ENCODE data around the gene ROR2. TPM values are rescaled to one million over a fixed set of nuclear protein-coding genes. Genes with fewer than 3 reads are reported as not detected.

ROR2 gene
- total RNA-seq, 1 experiment from 2014 or later: not detected

- DNase-seq: no peak
- Histone ChIP-seq H3K9me3 (ENCODE audit: low read length) (no peaks in the 10 kb centered on the region), H4K20me1 (ENCODE audit: low read length) (no peaks in the 10 kb centered on the region), H3K4me3 (ENCODE audit: low read length) (no peak overlapping the region), H2AFZ (ENCODE audit: low read length) (no peak overlapping the region), H3K79me2 (ENCODE audit: low read length) (no peaks in the 10 kb centered on the region), H3F3A (ENCODE audit: low read length, unreplicated experiment) (no peaks in the 10 kb centered on the region), H3K27ac (ENCODE audit: low read length) (no peak overlapping the region), H3K27me3 (ENCODE audit: low read length) (no peaks in the 10 kb centered on the region), H3K36me3 (ENCODE audit: low read depth, low read length) (no peaks in the 10 kb centered on the region), H3K4me2 (ENCODE audit: low read length) (no peak overlapping the region), H3K4me1 (ENCODE audit: insufficient read depth, low read length) (no peaks in the 10 kb centered on the region), H3K9me2 (replicated peaks; ENCODE audit: low read length) (no peaks in the 10 kb centered on the region), H3K9ac (ENCODE audit: low read length) (no peak overlapping the region)
- no TSS peak for BruUV-seq (replicated peaks)
- ChIA-PET CTCF (interaction anchor here (0.6 kb wide), 1 partner anchor 269 kb away, joined by 3 read pairs; no protein-coding TSS in a partner anchor), POLR2A (ENCODE audit: unreplicated experiment) (no interaction called here)
- no peak for ATAC-seq
- intact Hi-C loops (cut with micrococcal nuclease): loop anchor here (1.0 to 5.0 kb wide), 3 partner anchors 68 to 813 kb away; no protein-coding TSS in a partner anchor
- TF ChIP-seq CTCF (conservative IDR thresholded peaks at IDR 0.05; ENCODE audit: low read depth, low read length) (no peak), EZH2phosphoT487 (IDR thresholded peaks at IDR 0.05; ENCODE audit: borderline replicate concordance, low read length) (no peak), EZH2 (IDR thresholded peaks at IDR 0.05; ENCODE audit: low read length, unreplicated experiment) (no peak)
These were observed 222.1 kb downstream of the ROR2 start for GRCh38 chr9:91727972-91728371.

DNA sequence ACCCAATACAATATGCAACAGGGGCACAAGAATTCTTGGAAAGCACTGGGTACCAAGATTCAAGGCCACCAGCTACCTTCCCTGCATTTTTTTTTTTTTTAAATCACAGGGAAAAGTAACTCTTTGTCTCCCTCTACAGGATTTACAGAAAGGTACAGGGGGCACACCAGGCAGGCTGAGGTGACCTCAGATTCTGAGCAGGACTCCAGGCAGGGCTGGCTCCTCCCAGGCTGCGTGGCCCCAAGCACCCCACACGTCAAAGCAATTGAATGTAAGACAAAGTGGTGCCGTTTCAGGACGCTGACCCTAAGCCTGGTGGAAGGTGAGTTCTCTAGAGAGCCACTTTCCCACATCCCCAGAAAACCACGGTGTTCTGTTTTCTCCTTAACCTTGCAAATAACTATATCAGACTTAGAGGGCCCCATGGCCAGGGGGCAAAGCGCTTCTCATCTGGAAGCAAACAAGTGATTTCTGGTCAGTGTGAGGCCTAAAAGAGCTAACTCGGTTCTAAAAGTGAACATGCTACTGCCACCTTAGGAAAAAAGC is 222.6 kb downstream of the ROR2 start:
- peak; percentile 61 for DNase-seq
- no peaks in the 10 kb centered on the region for H4K20me1 ChIP-seq (ENCODE audit: low read length)
- TF ChIP-seq EZH2 (IDR thresholded peaks at IDR 0.05; ENCODE audit: low read length, unreplicated experiment) (no peak), EZH2phosphoT487 (IDR thresholded peaks at IDR 0.05; ENCODE audit: borderline replicate concordance, low read length) (no peak), CTCF (conservative IDR thresholded peaks at IDR 0.05; ENCODE audit: low read depth, low read length) (peak; percentile 69)
- no peak overlapping the region for H3K4me3 ChIP-seq (ENCODE audit: low read length)
- H3K4me2 ChIP-seq (ENCODE audit: low read length): no peak overlapping the region
- no peak overlapping the region for H3K9ac ChIP-seq (ENCODE audit: low read length)
- BruUV-seq (replicated peaks): no TSS peak
- H3K79me2 ChIP-seq (ENCODE audit: low read length): no peaks in the 10 kb centered on the region
- H3K27ac ChIP-seq (ENCODE audit: low read length): no peak overlapping the region
- intact Hi-C loops (cut with micrococcal nuclease): loop anchor here (1.0 to 5.0 kb wide), 3 partner anchors 67 to 812 kb away; no protein-coding TSS in a partner anchor
- H3K36me3 ChIP-seq (ENCODE audit: low read depth, low read length): no peaks in the 10 kb centered on the region
- CTCF ChIA-PET: interaction anchor here (0.5 to 1.0 kb wide), 13 partner anchors 9 to 832 kb away, joined by 3 to 14 read pairs (median 5); no protein-coding TSS in a partner anchor
- peak; percentile 75 for ATAC-seq
- no peaks in the 10 kb centered on the region for H3K9me2 ChIP-seq (replicated peaks; ENCODE audit: low read length)
- POLR2A ChIA-PET (ENCODE audit: unreplicated experiment): interaction anchor here (0.6 kb wide), 1 partner anchor 1421 kb away, joined by 5 read pairs; no protein-coding TSS in a partner anchor
- H3K4me1 ChIP-seq (ENCODE audit: insufficient read depth, low read length): no peaks in the 10 kb centered on the region
- no peaks in the 10 kb centered on the region for H3F3A ChIP-seq (ENCODE audit: low read length, unreplicated experiment)
- no peak overlapping the region for H2AFZ ChIP-seq (ENCODE audit: low read length)
- H3K9me3 ChIP-seq (ENCODE audit: low read length): no peaks in the 10 kb centered on the region
- H3K27me3 ChIP-seq (ENCODE audit: low read length): no peaks in the 10 kb centered on the region

Measured in PC-3 (cell line).